ENCODE measurements around the gene TUFT1. TPM values are rescaled to one million over a fixed set of nuclear protein-coding genes. Genes with fewer than 3 reads are reported as not detected.

TUFT1 gene
- total RNA-seq, 2 experiments from 2014 or later = 7.2 to 9.6 TPM

GRCh38 chr1:151549199-151549598 lies 9.1 kb downstream of the TUFT1 start:
- H3K36me3 Mint-ChIP-seq (ENCODE audit: low read depth) = no peaks in the 10 kb centered on the region
- no peak overlapping the region for H3K4me3 Mint-ChIP-seq
- H3K9me3 Mint-ChIP-seq = no peaks in the 10 kb centered on the region
- H3K4me1 ChIP-seq (ENCODE audit: insufficient read depth, low read length) = peaks cover 11% of the 10 kb centered on the region
- no peak for TF ChIP-seq CTCF (IDR thresholded peaks at IDR 0.05)
- no peak for ATAC-seq (ENCODE audit: poor library complexity)
- no peak for DNase-seq
- H3K36me3 ChIP-seq (ENCODE audit: insufficient read depth, low read length) = no peaks in the 10 kb centered on the region
- H3K27ac ChIP-seq (ENCODE audit: low read depth in 1 of 2, low read length in 2 of 2) = no peak overlapping the region
- intact Hi-C loops (cut with DNase I, micrococcal nuclease) = no loop called here
- POLR2A ChIA-PET = interaction anchor here (1.0 kb wide), 1 partner anchor 10 kb away, joined by 3 read pairs; no protein-coding TSS in a partner anchor
- no peak overlapping the region for H3K27ac Mint-ChIP-seq
- CTCF ChIA-PET = no interaction called here
- peaks cover 10% of the 10 kb centered on the region for H3K4me1 Mint-ChIP-seq (ENCODE audit: low read depth)
- no peaks in the 10 kb centered on the region for H3K9me3 ChIP-seq (ENCODE audit: control insufficient read depth in 1 of 2, insufficient read depth in 1 of 2, low read length in 2 of 2)
- H3K27me3 Mint-ChIP-seq = no peaks in the 10 kb centered on the region
- no peak overlapping the region for H3K4me3 ChIP-seq (ENCODE audit: low read length)
- no peaks in the 10 kb centered on the region for H3K27me3 ChIP-seq (ENCODE audit: control insufficient read depth in 1 of 2, insufficient read depth in 2 of 2, low read length in 2 of 2)

- no peak for TF ChIP-seq CTCF (IDR thresholded peaks at IDR 0.05)
- ChIA-PET POLR2A (interaction anchor here (0.7 kb wide), 1 partner anchor 40 kb away, joined by 3 read pairs; no protein-coding TSS in a partner anchor), CTCF (no interaction called here)
- no peak overlapping the region for H3K27ac Mint-ChIP-seq
- Histone ChIP-seq H3K9me3 (ENCODE audit: control insufficient read depth in 1 of 2, insufficient read depth in 1 of 2, low read length in 2 of 2) (no peaks in the 10 kb centered on the region), H3K36me3 (ENCODE audit: insufficient read depth, low read length) (no peaks in the 10 kb centered on the region), H3K27me3 (ENCODE audit: control insufficient read depth in 1 of 2, insufficient read depth in 2 of 2, low read length in 2 of 2) (peaks cover 0 to 2% of the 10 kb centered on the region in 2 experiments), H3K27ac (ENCODE audit: low read depth in 1 of 2, low read length in 2 of 2) (no peak overlapping the region), H3K4me3 (ENCODE audit: low read length) (no peak overlapping the region), H3K4me1 (ENCODE audit: insufficient read depth, low read length) (no peaks in the 10 kb centered on the region)
- no peaks in the 10 kb centered on the region for H3K36me3 Mint-ChIP-seq (ENCODE audit: low read depth)
- no peaks in the 10 kb centered on the region for H3K4me1 Mint-ChIP-seq (ENCODE audit: low read depth)
- DNase-seq (no peak), ATAC-seq (ENCODE audit: poor library complexity) (no peak)
- H3K27me3 Mint-ChIP-seq = no peaks in the 10 kb centered on the region
- intact Hi-C loops (cut with DNase I, micrococcal nuclease) = no loop called here
- H3K9me3 Mint-ChIP-seq = no peaks in the 10 kb centered on the region
- H3K4me3 Mint-ChIP-seq = no peak overlapping the region
These were observed 13.6 kb downstream of the TUFT1 start for GRCh38 chr1:151553659-151554058.

GRCh38 chr1:151556052-151556451 lies 15.9 kb downstream of the TUFT1 start:
- intact Hi-C loops (cut with DNase I, micrococcal nuclease) = no loop called here
- Mint-ChIP-seq H3K36me3 (ENCODE audit: low read depth) (no peaks in the 10 kb centered on the region), H3K27me3 (no peaks in the 10 kb centered on the region), H3K4me1 (ENCODE audit: low read depth) (no peaks in the 10 kb centered on the region), H3K9me3 (no peaks in the 10 kb centered on the region), H3K27ac (no peak overlapping the region), H3K4me3 (no peak overlapping the region)
- no peak overlapping the region for H3K27ac ChIP-seq (ENCODE audit: low read depth in 1 of 2, low read length in 2 of 2)
- H3K9me3 ChIP-seq (ENCODE audit: control insufficient read depth in 1 of 2, insufficient read depth in 1 of 2, low read length in 2 of 2) = no peaks in the 10 kb centered on the region
- ChIA-PET CTCF (no interaction called here), POLR2A (no interaction called here)
- H3K4me1 ChIP-seq (ENCODE audit: insufficient read depth, low read length) = no peaks in the 10 kb centered on the region
- DNase-seq (no peak), ATAC-seq (ENCODE audit: poor library complexity) (no peak)
- H3K27me3 ChIP-seq (ENCODE audit: control insufficient read depth in 1 of 2, insufficient read depth in 2 of 2, low read length in 2 of 2) = peaks cover 0 to 2% of the 10 kb centered on the region in 2 experiments
- H3K4me3 ChIP-seq (ENCODE audit: low read length) = no peak overlapping the region
- H3K36me3 ChIP-seq (ENCODE audit: insufficient read depth, low read length) = no peaks in the 10 kb centered on the region
- TF ChIP-seq CTCF (IDR thresholded peaks at IDR 0.05) = no peak
